HCT116 (cell line): ENCODE results near the gene CC2D1B. TPM values are rescaled to one million over a fixed set of nuclear protein-coding genes. Genes with fewer than 3 reads are reported as not detected.

Source experiments
- ATAC-seq: fragments of 200-7000 bp; cut with Tn5 transposase; 2 replicates; pipeline ENCODE4 v1.9.1; 2020; ENCODE audit warnings: mild to moderate bottlenecking, moderate library complexity
- BruUV-seq: library from RNA; stranded (reverse); fragments of 400-500 nt; replicated peaks from 2 replicates; lab custom pipeline; 2021; lab: Mats Ljungman, UMichigan
- CTCF ChIA-PET: fragments of 300-600 bp; sonication (Branson Sonifier 250); formaldehyde crosslinking; loops from one replicate; lab custom pipeline; 2021; ENCODE audit warnings: antibody characterized with exemption; lab: Charles Lee
- POLR2A ChIA-PET: fragments of 300-600, 350-600 bp; sonication (Branson Sonifier 250); formaldehyde crosslinking; loops from one replicate; lab custom pipeline; 2021; ENCODE audit warnings: antibody characterized with exemption; lab: Charles Lee
- RAD21 ChIA-PET, 2 experiments: fragments of 300-600 bp; sonication (Branson Sonifier 250); formaldehyde crosslinking; loops; one replicate each; lab custom pipeline; 2023; ENCODE audit warnings: low total read pairs in 2 of 2; ENCODE audit not compliant: uncharacterized antibody in 2 of 2, unreplicated experiment in 2 of 2, low non-redundant PET in 1 of 2; lab: Charles Lee
- DNase-seq: peaks from one replicate; pipeline ENCODE4 v3.0.0-alpha.2; 2010; ENCODE audit warnings: low read depth, low spot score
- H2AFZ ChIP-seq: fragments of 200-600 bp; shearing (Covaris generic), sonication (generic); 2 replicates; pipeline ENCODE4 v1.6.1; 2017; ENCODE audit warnings: low read depth, mixed run types, mixed read lengths, antibody characterized with exemption, low read length; ENCODE audit not compliant: poor library complexity, severe bottlenecking
- H3K27ac ChIP-seq: 2 replicates; pipeline ENCODE4 v1.5.1; 2012; ENCODE audit warnings: low read depth, low read length
- H3K27me3 ChIP-seq: fragments of 200-600 bp; sonication (generic); 2 replicates; pipeline ENCODE4 v1.6.1; 2016; ENCODE audit warnings: mixed run types, low read length, mixed read lengths; ENCODE audit not compliant: insufficient read depth
- H3K36me3 ChIP-seq, 2 experiments: fragments of 200-500 bp in 1 of 2; fragments of 200-600 bp in 1 of 2; sonication (Bioruptor generic) in 1 of 2; sonication (generic) in 1 of 2; 2 replicates each; pipeline versions ENCODE4 v1.5.1 to v1.6.1; 2014 to 2016; ENCODE audit warnings: low read length in 2 of 2, inconsistent platforms in 1 of 2, mixed read lengths in 1 of 2, mixed run types in 1 of 2; ENCODE audit not compliant: insufficient read depth in 2 of 2, control insufficient read depth in 1 of 2
- H3K4me1 ChIP-seq, 2 experiments: fragments of 200-600 bp in 1 of 2; sonication (generic) in 1 of 2; 2 replicates each; pipeline versions ENCODE4 v1.5.1 to v1.6.1; 2012 to 2017; ENCODE audit warnings: low read length in 2 of 2, inconsistent platforms in 1 of 2, mild to moderate bottlenecking in 1 of 2, mixed read lengths in 1 of 2, mixed run types in 1 of 2, moderate library complexity in 1 of 2; ENCODE audit not compliant: insufficient read depth in 2 of 2, control insufficient read depth in 1 of 2
- H3K4me2 ChIP-seq: fragments of 200-600 bp; sonication (generic); 2 replicates; pipeline ENCODE4 v1.6.1; 2017; ENCODE audit warnings: mixed run types, low read length, mixed read lengths
- H3K4me3 ChIP-seq, 2 experiments: fragments of 200-600 bp in 1 of 2; sonication (generic) in 1 of 2; replicated peaks in 1 of 2; 2 replicates each; pipeline ENCODE4 v1.5.1; 2011 to 2016; ENCODE audit warnings: low read length in 2 of 2, control low read depth in 1 of 2, low read depth in 1 of 2, mild to moderate bottlenecking in 1 of 2, mixed read lengths in 1 of 2, mixed run types in 1 of 2
- H3K79me2 ChIP-seq: fragments of 200-600 bp; sonication (generic); 2 replicates; pipeline ENCODE4 v1.6.1; 2017; ENCODE audit warnings: mild to moderate bottlenecking, mixed run types, low read length, moderate library complexity, mixed read lengths; ENCODE audit not compliant: insufficient read depth
- H3K9ac ChIP-seq: fragments of 200-600 bp; sonication (generic); 2 replicates; pipeline ENCODE4 v1.6.1; 2016; ENCODE audit warnings: low read length, mixed read lengths
- H3K9me2 ChIP-seq: fragments of 200-600 bp; sonication (generic), shearing (Covaris generic); 2 replicates; pipeline ENCODE4 v1.6.1; 2017; ENCODE audit warnings: mixed run types, mild to moderate bottlenecking, moderate library complexity; ENCODE audit not compliant: insufficient read depth
- H3K9me3 ChIP-seq, 2 experiments: fragments of 200-500 bp in 1 of 2; fragments of 200-600 bp in 1 of 2; sonication (Bioruptor generic) in 1 of 2; sonication (generic) in 1 of 2; 2 replicates each; pipeline ENCODE4 v1.6.1; 2014 to 2017; ENCODE audit warnings: low read length in 2 of 2, mixed read lengths in 2 of 2, inconsistent platforms in 1 of 2, low read depth in 1 of 2, mild to moderate bottlenecking in 1 of 2, mixed run types in 1 of 2, moderate library complexity in 1 of 2; ENCODE audit not compliant: control insufficient read depth in 1 of 2, insufficient read depth in 1 of 2
- H4K20me1 ChIP-seq: fragments of 200-600 bp; sonication (generic), shearing (Covaris generic); 2 replicates; pipeline ENCODE4 v1.6.1; 2017; ENCODE audit warnings: mixed run types, mild to moderate bottlenecking, moderate library complexity; ENCODE audit not compliant: insufficient read depth
- CBX3 ChIP-seq: IDR thresholded peaks from 2 replicates; pipeline ENCODE4 v1.6.1; 2012; ENCODE audit warnings: low read depth
- CEBPB ChIP-seq: IDR thresholded peaks from 2 replicates; pipeline ENCODE4 v1.6.1; 2012; ENCODE audit warnings: low read depth
- ELF1 ChIP-seq: IDR thresholded peaks from 2 replicates; pipeline ENCODE4 v1.6.1; 2012; ENCODE audit warnings: low read depth, borderline replicate concordance
- EZH2 ChIP-seq: fragments of 200-600 bp; sonication (generic); IDR thresholded peaks from 2 replicates; pipeline ENCODE4 v1.6.1; 2017; ENCODE audit warnings: antibody characterized with exemption, mixed run types
- FOSL1 ChIP-seq: IDR thresholded peaks from 2 replicates; pipeline ENCODE4 v1.6.1; 2012; ENCODE audit warnings: low read depth
- JUND ChIP-seq: IDR thresholded peaks from 2 replicates; pipeline ENCODE4 v1.6.1; 2012
- POLR2A ChIP-seq: IDR thresholded peaks from 2 replicates; pipeline ENCODE4 v1.7.0; 2011; ENCODE audit warnings: borderline replicate concordance; ENCODE audit not compliant: insufficient read depth, insufficient read length; ENCODE audit errors: extremely low read depth
- POLR2AphosphoS5 ChIP-seq: IDR thresholded peaks from 2 replicates; pipeline ENCODE4 v1.6.1; 2011; ENCODE audit warnings: mild to moderate bottlenecking, low read depth, low read length, moderate library complexity
- SIN3A ChIP-seq: IDR thresholded peaks from 2 replicates; pipeline ENCODE4 v1.6.1; 2012; ENCODE audit warnings: low read depth
- SP1 ChIP-seq: IDR thresholded peaks from 2 replicates; pipeline ENCODE4 v1.6.1; 2012; ENCODE audit warnings: low read depth
- SRF ChIP-seq: IDR thresholded peaks from 2 replicates; pipeline ENCODE4 v1.6.1; 2012; ENCODE audit warnings: low read depth
- TCF7L2 ChIP-seq: IDR thresholded peaks from 2 replicates; pipeline ENCODE4 v1.7.0; 2011; ENCODE audit warnings: borderline replicate concordance, inconsistent platforms; ENCODE audit not compliant: insufficient read depth, insufficient read length; ENCODE audit errors: extremely low read depth
- YY1 ChIP-seq: IDR thresholded peaks from 2 replicates; pipeline ENCODE4 v1.6.1; 2011; ENCODE audit warnings: low read length, low read depth, moderate library complexity, mild to moderate bottlenecking; ENCODE audit not compliant: insufficient replicate concordance; ENCODE audit errors: extremely low read depth
- ZFX ChIP-seq: fragments of 450-650 bp; IDR thresholded peaks from 2 replicates; pipeline ENCODE4 v1.6.1; 2017
- ZNF274 ChIP-seq: fragments of 200-500 bp; sonication (Bioruptor generic); IDR thresholded peaks from 2 replicates; pipeline ENCODE4 v1.6.1; 2014; ENCODE audit warnings: mild to moderate bottlenecking, low read depth, low read length, inconsistent platforms
- intact Hi-C: fragments of 100-400 bp; cut with micrococcal nuclease; formaldehyde crosslinking; loops from 2 replicates; pipeline ENCODE4 v1.10.0; 2022
- total RNA-seq: library from RNA; stranded (reverse); gene quantifications from one replicate; pipeline ENCODE4 v1.2.1, GENCODE V29; 2021; ENCODE audit not compliant: unreplicated experiment
- TF ChIP-seq, protein P1 (sequence below): IDR thresholded peaks from 2 replicates; pipeline ENCODE4 v1.6.1; 2012; ENCODE audit warnings: low read depth
- TF ChIP-seq, protein P2 (sequence below), 3 experiments: fragments of 200-600 bp in 1 of 3; sonication (generic) in 1 of 3; IDR thresholded peaks in 2 of 3; conservative IDR thresholded peaks in 1 of 3; 2 replicates each; pipeline ENCODE4 v1.5.1; 2012 to 2017; ENCODE audit warnings: low read depth in 2 of 3, low read length in 2 of 3, antibody characterized with exemption in 1 of 3, borderline replicate concordance in 1 of 3, control low read depth in 1 of 3, mild to moderate bottlenecking in 1 of 3, mixed read lengths in 1 of 3, mixed run types in 1 of 3, moderate library complexity in 1 of 3; ENCODE audit not compliant: insufficient read depth in 1 of 3
- TF ChIP-seq, protein P3 (sequence below): IDR thresholded peaks from 2 replicates; pipeline ENCODE4 v1.6.1; 2012
- TF ChIP-seq, protein P4 (sequence below): IDR thresholded peaks from 2 replicates; pipeline ENCODE4 v1.6.1; 2011; ENCODE audit warnings: mild to moderate bottlenecking, low read length, moderate library complexity; ENCODE audit not compliant: insufficient replicate concordance; ENCODE audit errors: extremely low read depth
- TF ChIP-seq, protein P5 (sequence below): IDR thresholded peaks from 2 replicates; pipeline ENCODE4 v1.6.1; 2012

The CC2D1B gene
- total RNA-seq, 1 experiment from 2014 or later: 20.4 TPM

DNA sequence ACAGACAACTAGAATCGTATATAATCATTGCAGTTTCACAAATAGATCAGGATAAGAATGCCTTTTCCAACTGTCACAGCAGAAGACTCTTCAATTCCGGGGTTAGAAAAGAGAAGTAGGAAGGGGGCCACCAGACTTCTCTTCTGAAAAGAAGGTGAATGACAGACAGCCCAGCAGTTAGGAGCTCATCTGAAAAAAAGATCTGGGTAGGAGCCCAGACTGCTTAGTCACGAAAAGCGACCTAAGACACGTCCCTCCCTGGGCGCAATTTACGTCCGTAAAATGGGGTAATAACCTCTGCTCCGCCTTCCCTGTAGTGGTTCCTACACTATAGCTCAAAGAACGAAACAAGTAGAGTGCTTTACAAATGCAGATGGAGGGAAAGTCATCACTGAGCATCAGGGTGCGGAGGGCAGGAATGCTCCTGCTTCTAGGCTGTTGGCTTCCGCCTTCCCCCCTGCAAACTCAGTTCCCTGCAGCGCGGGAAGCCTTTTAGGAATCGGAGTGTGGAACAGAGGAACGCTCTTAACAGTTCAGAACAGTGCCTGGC lies 37.6 kb upstream of the CC2D1B start:
- H3K9me3 ChIP-seq: no peaks in the 10 kb centered on the region
- peaks cover 81% of the 10 kb centered on the region for H3K79me2 ChIP-seq
- peak; percentile 55 for DNase-seq
- ChIA-PET RAD21 (no interaction called here), CTCF (interaction anchor here (1.1 to 2.3 kb wide), 3 partner anchors 262 to 282 kb away, joined by 3 to 7 read pairs (median 3); no protein-coding TSS in a partner anchor), POLR2A (interaction anchor here (0.7 to 1.3 kb wide), 5 partner anchors 10 to 499 kb away, joined by 3 to 9 read pairs (median 4); partner anchors contain the start of gene ZYG11B)
- H3K9me2 ChIP-seq: no peaks in the 10 kb centered on the region
- peak overlapping the region; percentile 98 for H3K9ac ChIP-seq
- TF ChIP-seq, protein P1, sequence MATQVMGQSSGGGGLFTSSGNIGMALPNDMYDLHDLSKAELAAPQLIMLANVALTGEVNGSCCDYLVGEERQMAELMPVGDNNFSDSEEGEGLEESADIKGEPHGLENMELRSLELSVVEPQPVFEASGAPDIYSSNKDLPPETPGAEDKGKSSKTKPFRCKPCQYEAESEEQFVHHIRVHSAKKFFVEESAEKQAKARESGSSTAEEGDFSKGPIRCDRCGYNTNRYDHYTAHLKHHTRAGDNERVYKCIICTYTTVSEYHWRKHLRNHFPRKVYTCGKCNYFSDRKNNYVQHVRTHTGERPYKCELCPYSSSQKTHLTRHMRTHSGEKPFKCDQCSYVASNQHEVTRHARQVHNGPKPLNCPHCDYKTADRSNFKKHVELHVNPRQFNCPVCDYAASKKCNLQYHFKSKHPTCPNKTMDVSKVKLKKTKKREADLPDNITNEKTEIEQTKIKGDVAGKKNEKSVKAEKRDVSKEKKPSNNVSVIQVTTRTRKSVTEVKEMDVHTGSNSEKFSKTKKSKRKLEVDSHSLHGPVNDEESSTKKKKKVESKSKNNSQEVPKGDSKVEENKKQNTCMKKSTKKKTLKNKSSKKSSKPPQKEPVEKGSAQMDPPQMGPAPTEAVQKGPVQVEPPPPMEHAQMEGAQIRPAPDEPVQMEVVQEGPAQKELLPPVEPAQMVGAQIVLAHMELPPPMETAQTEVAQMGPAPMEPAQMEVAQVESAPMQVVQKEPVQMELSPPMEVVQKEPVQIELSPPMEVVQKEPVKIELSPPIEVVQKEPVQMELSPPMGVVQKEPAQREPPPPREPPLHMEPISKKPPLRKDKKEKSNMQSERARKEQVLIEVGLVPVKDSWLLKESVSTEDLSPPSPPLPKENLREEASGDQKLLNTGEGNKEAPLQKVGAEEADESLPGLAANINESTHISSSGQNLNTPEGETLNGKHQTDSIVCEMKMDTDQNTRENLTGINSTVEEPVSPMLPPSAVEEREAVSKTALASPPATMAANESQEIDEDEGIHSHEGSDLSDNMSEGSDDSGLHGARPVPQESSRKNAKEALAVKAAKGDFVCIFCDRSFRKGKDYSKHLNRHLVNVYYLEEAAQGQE: no peak
- TF ChIP-seq FOSL1: no peak
- no peak for TF ChIP-seq JUND
- no peak for TF ChIP-seq EZH2
- TF ChIP-seq SRF: no peak
- no peak for TF ChIP-seq TCF7L2
- TF ChIP-seq SP1: no peak
- no peak for TF ChIP-seq SIN3A
- no peak for TF ChIP-seq ZFX
- TF ChIP-seq YY1: no peak
- TF ChIP-seq ZNF274: no peak
- TF ChIP-seq CBX3: no peak
- TF ChIP-seq ELF1: no peak
- no peak for TF ChIP-seq POLR2AphosphoS5
- TF ChIP-seq, protein P2, sequence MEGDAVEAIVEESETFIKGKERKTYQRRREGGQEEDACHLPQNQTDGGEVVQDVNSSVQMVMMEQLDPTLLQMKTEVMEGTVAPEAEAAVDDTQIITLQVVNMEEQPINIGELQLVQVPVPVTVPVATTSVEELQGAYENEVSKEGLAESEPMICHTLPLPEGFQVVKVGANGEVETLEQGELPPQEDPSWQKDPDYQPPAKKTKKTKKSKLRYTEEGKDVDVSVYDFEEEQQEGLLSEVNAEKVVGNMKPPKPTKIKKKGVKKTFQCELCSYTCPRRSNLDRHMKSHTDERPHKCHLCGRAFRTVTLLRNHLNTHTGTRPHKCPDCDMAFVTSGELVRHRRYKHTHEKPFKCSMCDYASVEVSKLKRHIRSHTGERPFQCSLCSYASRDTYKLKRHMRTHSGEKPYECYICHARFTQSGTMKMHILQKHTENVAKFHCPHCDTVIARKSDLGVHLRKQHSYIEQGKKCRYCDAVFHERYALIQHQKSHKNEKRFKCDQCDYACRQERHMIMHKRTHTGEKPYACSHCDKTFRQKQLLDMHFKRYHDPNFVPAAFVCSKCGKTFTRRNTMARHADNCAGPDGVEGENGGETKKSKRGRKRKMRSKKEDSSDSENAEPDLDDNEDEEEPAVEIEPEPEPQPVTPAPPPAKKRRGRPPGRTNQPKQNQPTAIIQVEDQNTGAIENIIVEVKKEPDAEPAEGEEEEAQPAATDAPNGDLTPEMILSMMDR (IDR thresholded peaks at IDR 0.05 in 2 of 3, conservative IDR thresholded peaks at IDR 0.05 in 1 of 3; ENCODE audit: borderline replicate concordance in 1 of 3, insufficient read depth in 1 of 3, low read depth in 2 of 3, low read length in 2 of 3): no peak
- no peak for TF ChIP-seq CEBPB
- TF ChIP-seq, protein P3, sequence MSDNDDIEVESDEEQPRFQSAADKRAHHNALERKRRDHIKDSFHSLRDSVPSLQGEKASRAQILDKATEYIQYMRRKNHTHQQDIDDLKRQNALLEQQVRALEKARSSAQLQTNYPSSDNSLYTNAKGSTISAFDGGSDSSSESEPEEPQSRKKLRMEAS: no peak
- no peak for TF ChIP-seq POLR2A
- TF ChIP-seq, protein P4, sequence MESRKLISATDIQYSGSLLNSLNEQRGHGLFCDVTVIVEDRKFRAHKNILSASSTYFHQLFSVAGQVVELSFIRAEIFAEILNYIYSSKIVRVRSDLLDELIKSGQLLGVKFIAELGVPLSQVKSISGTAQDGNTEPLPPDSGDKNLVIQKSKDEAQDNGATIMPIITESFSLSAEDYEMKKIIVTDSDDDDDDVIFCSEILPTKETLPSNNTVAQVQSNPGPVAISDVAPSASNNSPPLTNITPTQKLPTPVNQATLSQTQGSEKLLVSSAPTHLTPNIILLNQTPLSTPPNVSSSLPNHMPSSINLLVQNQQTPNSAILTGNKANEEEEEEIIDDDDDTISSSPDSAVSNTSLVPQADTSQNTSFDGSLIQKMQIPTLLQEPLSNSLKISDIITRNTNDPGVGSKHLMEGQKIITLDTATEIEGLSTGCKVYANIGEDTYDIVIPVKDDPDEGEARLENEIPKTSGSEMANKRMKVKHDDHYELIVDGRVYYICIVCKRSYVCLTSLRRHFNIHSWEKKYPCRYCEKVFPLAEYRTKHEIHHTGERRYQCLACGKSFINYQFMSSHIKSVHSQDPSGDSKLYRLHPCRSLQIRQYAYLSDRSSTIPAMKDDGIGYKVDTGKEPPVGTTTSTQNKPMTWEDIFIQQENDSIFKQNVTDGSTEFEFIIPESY: no peak
- TF ChIP-seq, protein P5, sequence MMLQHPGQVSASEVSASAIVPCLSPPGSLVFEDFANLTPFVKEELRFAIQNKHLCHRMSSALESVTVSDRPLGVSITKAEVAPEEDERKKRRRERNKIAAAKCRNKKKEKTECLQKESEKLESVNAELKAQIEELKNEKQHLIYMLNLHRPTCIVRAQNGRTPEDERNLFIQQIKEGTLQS: no peak
- H3K27me3 ChIP-seq: no peaks in the 10 kb centered on the region
- peak overlapping the region; percentile 93 for H3K27ac ChIP-seq
- H4K20me1 ChIP-seq: no peaks in the 10 kb centered on the region
- TSS peak; percentile 67 for BruUV-seq
- peak overlapping the region; percentile 77 for H3K4me2 ChIP-seq
- ATAC-seq: peak; percentile 61
- H3K4me1 ChIP-seq: peaks cover 2 to 14% of the 10 kb centered on the region in 2 experiments; a peak in 2 of 4 replicates
- no peak overlapping the region for H2AFZ ChIP-seq
- intact Hi-C loops: loop anchor here (2.0 kb wide), 1 partner anchor 283 kb away; no protein-coding TSS in a partner anchor
- peaks cover 7 to 35% of the 10 kb centered on the region in 2 experiments for H3K36me3 ChIP-seq
- peak overlapping the region; percentile 99 for H3K4me3 ChIP-seq
